GM12892 (cell line): ENCODE results near the gene ARV1.

Experiments used
- POLR2A ChIP-seq: IDR thresholded peaks from 2 replicates; pipeline ENCODE4 v1.6.1; 2011; ENCODE audit warnings: low read depth, low read length, control low read depth
- TAF1 ChIP-seq: IDR thresholded peaks from 2 replicates; pipeline ENCODE4 v1.6.1; 2011; ENCODE audit warnings: low read depth, mild to moderate bottlenecking, control low read depth, low read length, borderline replicate concordance

DNA sequence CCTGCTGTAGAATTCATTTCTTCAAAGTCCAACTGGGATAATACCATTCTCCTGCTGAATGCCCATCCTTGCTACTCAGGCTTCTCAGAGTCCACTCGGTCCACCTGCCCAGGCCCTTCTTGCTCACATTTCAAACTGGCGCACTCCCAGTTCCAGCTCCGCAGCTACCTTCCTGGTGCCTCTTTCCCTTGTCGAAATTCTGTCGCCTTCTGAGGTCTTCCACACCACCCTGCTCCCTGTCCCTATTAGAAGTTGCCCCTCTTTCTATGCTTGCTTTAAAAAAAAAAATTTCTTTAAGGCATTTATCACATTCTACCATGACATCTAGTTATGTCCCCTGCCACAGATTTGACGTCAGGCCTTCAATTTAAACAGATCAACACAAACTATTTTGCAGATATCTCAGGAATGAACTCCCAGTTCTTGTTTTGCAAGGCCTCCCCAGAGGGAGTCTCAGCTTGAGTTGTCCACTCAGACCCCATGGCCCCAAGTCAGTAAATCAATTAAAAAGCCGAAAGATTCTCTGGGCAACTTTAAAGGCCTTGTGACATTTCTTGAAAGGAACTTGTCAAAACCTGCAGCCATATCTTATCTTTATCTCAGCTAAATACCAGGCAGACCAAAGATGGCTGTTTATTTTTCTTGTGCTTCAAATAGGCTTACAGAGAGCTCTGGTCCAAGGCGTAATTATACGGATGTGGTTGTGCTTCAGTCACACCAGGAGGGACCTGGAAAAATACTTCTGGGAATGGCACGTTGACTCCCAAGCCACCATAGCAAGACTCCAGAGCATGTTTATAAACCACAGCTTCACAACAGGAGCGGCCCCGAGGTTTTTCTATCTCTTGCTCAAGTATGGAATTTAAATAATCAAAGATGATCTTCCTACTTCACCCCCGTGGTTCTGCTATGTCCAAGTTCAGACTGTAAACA is 59.0 kb downstream of the ARV1 start:
- no peak for TF ChIP-seq POLR2A
- no peak for TF ChIP-seq TAF1
